ENCODE measurements around the gene GTPBP4. TPM values are rescaled to one million over a fixed set of nuclear protein-coding genes. Genes with fewer than 3 reads are reported as not detected.
A peak's percentile ranks its signal among the peaks of the same experiment; 100 is the strongest.
"Not testable (repeated sequence)": the region's sequence is repeated elsewhere in the genome, so short reads cannot be mapped to it uniquely, and the experiment has no call there.

The GTPBP4 gene
- total RNA-seq, 1 donor from 2014 or later = 66.5 TPM

DNA sequence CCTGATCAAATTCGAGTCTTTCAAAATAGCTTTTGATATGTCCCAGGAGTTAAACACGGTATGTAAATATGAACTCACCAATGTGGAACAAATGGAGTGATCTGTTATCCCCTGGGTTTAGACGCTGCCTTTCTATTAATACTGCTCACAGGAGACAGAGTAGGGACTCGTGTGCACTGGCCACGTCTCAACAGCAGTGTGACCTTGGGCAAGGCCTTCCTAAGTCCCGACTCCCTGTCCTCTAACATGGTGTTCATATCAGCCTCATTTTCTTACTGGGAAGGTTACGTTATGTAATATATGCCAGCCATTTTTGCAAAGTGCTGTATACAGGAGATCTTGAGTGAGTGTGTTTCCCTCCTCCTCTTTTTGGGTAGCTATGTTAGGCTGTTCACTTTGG lies 69.8 kb downstream of the GTPBP4 start:
- no peak for DNase-seq (ENCODE audit: low read depth)
- no peak for TF ChIP-seq CTCF (conservative IDR thresholded peaks at IDR 0.05; ENCODE audit: low read depth, low read length)
- peak overlapping the region; percentile 90 for H3K4me3 ChIP-seq (ENCODE audit: low read depth, low read length)

GRCh38 chr10:1059902-1060301 lies 71.7 kb downstream of the GTPBP4 start:
- no peak overlapping the region for H3K4me3 ChIP-seq (ENCODE audit: low read depth, low read length)
- DNase-seq (ENCODE audit: low read depth) = no peak
- TF ChIP-seq CTCF (conservative IDR thresholded peaks at IDR 0.05; ENCODE audit: low read depth, low read length) = no peak

- H3K4me3 ChIP-seq (ENCODE audit: low read depth, low read length) = no peak overlapping the region
- no peak for DNase-seq (ENCODE audit: low read depth)
- no peak for TF ChIP-seq CTCF (conservative IDR thresholded peaks at IDR 0.05; ENCODE audit: low read depth, low read length)
Observed at GRCh38 chr10:1061930-1062774, 73.9 kb downstream of the GTPBP4 start.

DNA sequence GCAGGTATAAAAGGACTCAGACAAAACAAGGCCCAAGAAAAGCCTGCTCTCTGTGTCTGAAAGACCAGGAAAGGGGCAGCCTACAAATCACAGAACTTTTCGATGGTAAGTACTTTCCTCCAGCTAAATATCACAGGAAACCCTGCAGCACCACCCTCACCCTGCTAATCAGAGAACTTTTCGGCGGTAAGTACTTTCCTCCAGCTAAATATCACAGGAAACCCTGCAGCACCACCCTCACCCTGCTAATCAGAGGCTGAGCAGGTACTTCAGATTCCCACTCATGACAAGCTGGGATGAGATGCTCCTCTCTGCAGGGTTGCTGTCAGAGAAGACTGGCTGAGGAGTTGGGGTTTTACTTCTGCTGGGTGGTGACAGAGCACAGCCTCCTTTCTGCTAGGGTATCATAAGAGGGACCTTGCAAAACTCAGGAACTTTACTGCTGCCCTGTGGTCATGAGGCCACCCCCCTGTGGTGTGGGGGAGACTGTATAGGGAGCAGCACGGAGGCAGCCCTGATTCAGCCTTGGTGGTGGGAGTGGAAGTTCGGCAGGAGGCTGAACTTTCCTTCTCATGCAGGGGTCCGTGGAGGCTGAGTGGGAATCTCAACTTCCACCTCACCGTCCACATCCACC lies 75.1 kb downstream of the GTPBP4 start:
- no peak overlapping the region for H3K4me3 ChIP-seq (ENCODE audit: low read depth, low read length)
- DNase-seq (ENCODE audit: low read depth) = no peak
- TF ChIP-seq CTCF (conservative IDR thresholded peaks at IDR 0.05; ENCODE audit: low read depth, low read length) = no peak

- no peak overlapping the region for H3K4me3 ChIP-seq (ENCODE audit: low read depth, low read length)
- DNase-seq (ENCODE audit: low read depth) = no peak
- TF ChIP-seq CTCF (conservative IDR thresholded peaks at IDR 0.05; ENCODE audit: low read depth, low read length) = no peak
Observed at GRCh38 chr10:1064964-1065247, 76.7 kb downstream of the GTPBP4 start.

- DNase-seq (ENCODE audit: low read depth); H3K4me3 ChIP-seq (ENCODE audit: low read depth, low read length): not testable (repeated sequence)
Observed at GRCh38 chr10:1066734-1067133, 78.5 kb downstream of the GTPBP4 start.

GRCh38 chr10:1068380-1069361 lies 80.4 kb downstream of the GTPBP4 start:
- no peak for DNase-seq (ENCODE audit: low read depth)
- no peak for TF ChIP-seq CTCF (conservative IDR thresholded peaks at IDR 0.05; ENCODE audit: low read depth, low read length)

More at GRCh38 chr10:1068380-1069361, 80.4 kb downstream of the GTPBP4 start:
- H3K4me3 ChIP-seq (ENCODE audit: low read depth, low read length) = no peak overlapping the region
